GM18861 (cell line): ENCODE results near the gene C11orf71.

ENCODE experiments used
- ATAC-seq: cut with Tn5 transposase; IDR thresholded peaks from one replicate; pipeline ENCODE4 v1.9.1; 2021; ENCODE audit not compliant: unreplicated experiment

Gene C11orf71

GRCh38 chr11:114399490-114400215 lies 658 bp downstream of the C11orf71 start:
- ATAC-seq, result peak; percentile 6

- no peak for ATAC-seq
Measured at GRCh38 chr11:114398303-114398920, 1.9 kb downstream of the C11orf71 start.

GRCh38 chr11:114397349-114397982 lies 2.8 kb downstream of the C11orf71 start:
- no peak for ATAC-seq

GRCh38 chr11:114396916-114397315 lies 3.4 kb downstream of the C11orf71 start:
- no peak for ATAC-seq

GRCh38 chr11:114395736-114396135 lies 4.6 kb downstream of the C11orf71 start:
- no peak for ATAC-seq

GRCh38 chr11:114392735-114393667 lies 7.3 kb downstream of the C11orf71 start:
- ATAC-seq, result no peak

GRCh38 chr11:114386545-114386944 lies 13.8 kb downstream of the C11orf71 start:
- ATAC-seq, result no peak

GRCh38 chr11:114386131-114386530 lies 14.2 kb downstream of the C11orf71 start:
- no peak for ATAC-seq

- ATAC-seq, result no peak
Measured at GRCh38 chr11:114384487-114384886, 15.8 kb downstream of the C11orf71 start.

- ATAC-seq, result no peak
Measured at GRCh38 chr11:114382509-114382908, 17.8 kb downstream of the C11orf71 start.

- ATAC-seq, result no peak
Measured at GRCh38 chr11:114379394-114380069, 20.8 kb downstream of the C11orf71 start.

- no peak for ATAC-seq
Measured at GRCh38 chr11:114377612-114378267, 22.6 kb downstream of the C11orf71 start.

- no peak for ATAC-seq
Measured at GRCh38 chr11:114375052-114375451, 25.3 kb downstream of the C11orf71 start.

- no peak for ATAC-seq
Measured at GRCh38 chr11:114368918-114369680, 31.2 kb downstream of the C11orf71 start.

- ATAC-seq, result no peak
Measured at GRCh38 chr11:114367244-114367957, 32.9 kb downstream of the C11orf71 start.

GRCh38 chr11:114366331-114367243 lies 33.7 kb downstream of the C11orf71 start:
- ATAC-seq, result no peak

- ATAC-seq, result no peak
Measured at GRCh38 chr11:114362958-114363357, 37.4 kb downstream of the C11orf71 start.

GRCh38 chr11:114362326-114362725 lies 38.0 kb downstream of the C11orf71 start:
- no peak for ATAC-seq
